Fibroblast of lung (primary cell): Measurements from ENCODE around the gene PRKRA. TPM values are rescaled to one million over a fixed set of nuclear protein-coding genes. Genes with fewer than 3 reads are reported as not detected.

Experiments
- DNase-seq, 2 donors: peaks; one replicate each; pipeline versions ENCODE4 v3.0.0 to v3.0.0-alpha.2; 2010; ENCODE audit warnings: low read depth in 2 of 2
- H2AFZ ChIP-seq: 2 replicates; pipeline ENCODE4 v1.5.1; 2012; ENCODE audit warnings: low read length, control low read depth, inconsistent platforms
- H3K27ac ChIP-seq: 2 replicates; pipeline ENCODE4 v1.5.1; 2011; ENCODE audit warnings: low read length, control low read depth; ENCODE audit not compliant: insufficient read depth
- H3K27me3 ChIP-seq: 2 replicates; pipeline ENCODE4 v1.5.1; 2011; ENCODE audit warnings: mild to moderate bottlenecking, low read length; ENCODE audit not compliant: control insufficient read depth, insufficient read depth
- H3K36me3 ChIP-seq: 2 replicates; pipeline ENCODE4 v1.5.1; 2011; ENCODE audit warnings: low read length; ENCODE audit not compliant: control insufficient read depth, insufficient read depth
- H3K4me1 ChIP-seq: 2 replicates; pipeline ENCODE4 v1.5.1; 2011; ENCODE audit warnings: low read length; ENCODE audit not compliant: control insufficient read depth, insufficient read depth; ENCODE audit errors: extremely low read depth
- H3K4me2 ChIP-seq: 2 replicates; pipeline ENCODE4 v1.5.1; 2011; ENCODE audit warnings: low read length, control low read depth; ENCODE audit not compliant: insufficient read depth; ENCODE audit errors: extremely low read depth
- H3K4me3 ChIP-seq, 4 experiments: fragments of 200-600 bp in 1 of 4; sonication (generic) in 1 of 4; replicated peaks in 1 of 4; 2 replicates each; pipeline ENCODE4 v1.5.1; 2011 to 2016; ENCODE audit warnings: low read length in 4 of 4, low read depth in 3 of 4, mild to moderate bottlenecking in 3 of 4, control low read depth in 2 of 4, inconsistent platforms in 1 of 4, mixed read lengths in 1 of 4; ENCODE audit not compliant: insufficient read depth in 1 of 4; ENCODE audit errors: control extremely low read depth in 1 of 4
- H3K79me2 ChIP-seq: 2 replicates; pipeline ENCODE4 v1.5.1; 2012; ENCODE audit warnings: mild to moderate bottlenecking, low read length, inconsistent platforms; ENCODE audit not compliant: control insufficient read depth, insufficient read depth
- H3K9ac ChIP-seq: 2 replicates; pipeline ENCODE4 v1.5.1; 2011; ENCODE audit warnings: mild to moderate bottlenecking, low read length, control low read depth; ENCODE audit not compliant: insufficient read depth
- H3K9me3 ChIP-seq: 2 replicates; pipeline ENCODE4 v1.5.1; 2012; ENCODE audit warnings: low read depth, low read length; ENCODE audit not compliant: control insufficient read depth, insufficient read depth
- H4K20me1 ChIP-seq: 2 replicates; pipeline ENCODE4 v1.5.1; 2011; ENCODE audit warnings: low read length; ENCODE audit not compliant: control insufficient read depth, insufficient read depth; ENCODE audit errors: extremely low read depth
- CTCF ChIP-seq, 2 donors: IDR thresholded peaks in 1 of 2; conservative IDR thresholded peaks in 1 of 2; 1 replicate in 1 of 2; 2 replicates in 1 of 2; pipeline ENCODE4 v1.5.1; 2011 to 2012; ENCODE audit warnings: low read length in 2 of 2, control low read depth in 1 of 2, inconsistent platforms in 1 of 2, low read depth in 1 of 2, mild to moderate bottlenecking in 1 of 2
- EZH2 ChIP-seq: IDR thresholded peaks from 2 replicates; pipeline ENCODE4 v1.5.1; 2012; ENCODE audit warnings: low read length, control low read depth, mild to moderate bottlenecking; ENCODE audit errors: missing control alignments
- polyA plus RNA-seq, 2 donors: library from polyadenylated mRNA; depleted of rRNA in 1 of 2; stranded (reverse) in 1 of 2; unstranded in 1 of 2; fragments of >200 nt; gene quantifications; 2 replicates each; pipeline ENCODE4 v1.2.1, GENCODE V29; 2011 to 2012; ENCODE audit warnings: missing spikeins in 1 of 2
- total RNA-seq: library from RNA; depleted of rRNA; stranded (reverse); fragments of >200 nt; gene quantifications from 2 replicates; pipeline ENCODE4 v1.2.1, GENCODE V29; 2014

Gene PRKRA
- total and polyA plus RNA-seq, 2 donors (not counting 1 experiment from before 2014, with no cell fraction given): 40.5 to 54.6 TPM

GRCh38 chr2:178403671-178404306 lies 47.2 kb downstream of the PRKRA start:
- H2AFZ ChIP-seq: peak overlapping the region; percentile 10
- no peak overlapping the region for H3K9ac ChIP-seq

GRCh38 chr2:178401994-178402437 lies 49.0 kb downstream of the PRKRA start:
- H2AFZ ChIP-seq: no peak overlapping the region
- no peak overlapping the region for H3K4me2 ChIP-seq
- no peak overlapping the region for H3K27ac ChIP-seq
- H3K79me2 ChIP-seq: no peaks in the 10 kb centered on the region
- H3K36me3 ChIP-seq: no peaks in the 10 kb centered on the region
- no peak overlapping the region for H3K9ac ChIP-seq
- no peak for DNase-seq
- H3K9me3 ChIP-seq: no peaks in the 10 kb centered on the region
- H3K27me3 ChIP-seq: no peaks in the 10 kb centered on the region
- peaks cover 3% of the 10 kb centered on the region for H3K4me1 ChIP-seq
- no peak overlapping the region for H3K4me3 ChIP-seq
- TF ChIP-seq EZH2 (no peak), CTCF (conservative IDR thresholded peaks at IDR 0.05 in 1 of 2, IDR thresholded peaks at IDR 0.05 in 1 of 2; ENCODE audit: low read depth in 1 of 2, low read length in 2 of 2) (no peak)
- no peaks in the 10 kb centered on the region for H4K20me1 ChIP-seq

More at GRCh38 chr2:178403671-178404306, 47.2 kb downstream of the PRKRA start:
- Histone ChIP-seq H3K27ac (peak overlapping the region; percentile 17), H3K27me3 (no peaks in the 10 kb centered on the region), H4K20me1 (no peaks in the 10 kb centered on the region), H3K4me3 (no peak overlapping the region), H3K36me3 (no peaks in the 10 kb centered on the region), H3K9me3 (no peaks in the 10 kb centered on the region), H3K4me2 (peak overlapping the region; percentile 57), H3K79me2 (no peaks in the 10 kb centered on the region), H3K4me1 (peaks cover 5% of the 10 kb centered on the region)
- no peak for DNase-seq
- TF ChIP-seq EZH2 (no peak), CTCF (conservative IDR thresholded peaks at IDR 0.05 in 1 of 2, IDR thresholded peaks at IDR 0.05 in 1 of 2; ENCODE audit: low read depth in 1 of 2, low read length in 2 of 2) (no peak)

GRCh38 chr2:178397002-178397605 lies 53.9 kb downstream of the PRKRA start:
- H3K79me2 ChIP-seq: no peaks in the 10 kb centered on the region
- H3K4me3 ChIP-seq: no peak overlapping the region
- H2AFZ ChIP-seq: no peak overlapping the region
- H3K36me3 ChIP-seq: no peaks in the 10 kb centered on the region
- TF ChIP-seq EZH2 (no peak), CTCF (conservative IDR thresholded peaks at IDR 0.05 in 1 of 2, IDR thresholded peaks at IDR 0.05 in 1 of 2; ENCODE audit: low read depth in 1 of 2, low read length in 2 of 2) (peak; percentile 49 to 68)
- no peaks in the 10 kb centered on the region for H3K4me1 ChIP-seq
- no peaks in the 10 kb centered on the region for H3K27me3 ChIP-seq
- H3K4me2 ChIP-seq: no peak overlapping the region
- H3K27ac ChIP-seq: no peak overlapping the region
- peak; percentile 26 to 67 for DNase-seq
- H4K20me1 ChIP-seq: no peaks in the 10 kb centered on the region
- no peak overlapping the region for H3K9ac ChIP-seq
- H3K9me3 ChIP-seq: no peaks in the 10 kb centered on the region
